ENCODE results near the gene FAM236C. TPM values are rescaled to one million over a fixed set of nuclear protein-coding genes. Genes with fewer than 3 reads are reported as not detected.

FAM236C gene
- total RNA-seq, result not detected in 2 replicates

DNA sequence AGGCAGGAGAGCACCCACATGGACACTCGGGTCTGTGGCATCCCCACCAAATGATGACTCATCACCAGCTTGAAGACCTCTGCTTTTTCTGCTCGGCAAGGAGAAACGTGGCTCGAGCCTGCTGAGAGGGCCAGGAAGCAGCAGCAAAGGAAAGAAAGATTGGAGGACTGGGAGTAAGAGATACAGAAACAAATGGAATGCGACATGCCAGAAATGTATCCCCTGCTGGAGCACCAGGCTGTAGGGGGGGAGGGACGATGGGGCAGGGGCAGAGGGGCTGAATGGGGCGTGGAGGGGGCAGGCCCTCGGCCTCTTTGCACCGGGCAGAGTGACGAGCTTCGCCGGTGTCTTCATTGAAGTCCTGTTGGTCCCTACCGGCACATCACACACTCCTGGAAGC, at the start of gene FAM236C:
TSS of gene FAM236C (plus strand) at position 301 of the 400 bp plus-strand sequence. CDS start 100 bp downstream, outside the sequence.

DNA sequence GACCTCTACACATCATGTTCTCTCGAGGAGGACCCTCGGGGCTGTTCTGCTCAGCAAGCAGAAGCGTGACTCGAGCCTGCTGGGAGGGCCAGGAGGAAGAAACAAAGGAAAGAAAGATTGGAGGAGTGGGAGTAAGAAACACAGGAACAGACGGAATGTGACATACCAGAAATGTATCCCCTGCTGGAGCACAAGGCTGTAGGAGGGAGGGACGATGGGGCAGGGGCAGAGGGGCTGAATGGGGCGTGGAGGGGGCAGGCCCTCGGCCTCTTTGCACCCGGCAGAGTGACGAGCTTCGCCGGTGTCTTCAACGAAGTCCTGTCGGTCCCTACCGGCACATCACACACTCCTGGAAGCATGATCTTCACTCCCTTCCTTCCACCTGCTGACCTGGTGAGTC, 25.5 kb downstream of the FAM236C start, which contains the start of gene FAM236A:
TSS of gene FAM236A (plus strand) at position 301 of the 400 bp plus-strand sequence. CDS start at position 358, 57 bp downstream.

DNA sequence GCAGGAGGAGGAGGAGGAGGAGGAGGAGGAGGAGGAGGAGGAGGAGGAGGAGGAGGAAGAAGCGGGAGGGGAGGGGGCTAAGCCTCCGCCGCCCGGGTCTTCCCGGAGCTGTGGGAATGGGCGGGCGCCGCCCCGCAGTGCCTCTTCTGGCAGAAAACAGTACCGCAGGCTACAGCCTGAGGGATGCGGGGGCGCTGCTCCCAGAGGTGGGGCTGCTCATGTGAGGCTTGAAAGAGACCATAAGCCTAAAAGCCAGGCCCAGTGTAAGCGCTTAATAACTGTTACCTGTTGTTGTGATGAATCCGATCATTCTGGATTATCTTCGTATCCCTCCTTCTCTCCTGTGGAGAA, 31.4 kb downstream of the FAM236C start, which contains the start of gene DMRTC1:
TSS of gene DMRTC1 (minus strand) at position 19 of the 351 bp plus-strand sequence. CDS start 68,143 bp downstream, outside the sequence.

Other genes starting within 250 kb of the FAM236C start
- 5.0 and 6.2 TPM in 2 replicates for gene PHKA1, start 198.3 kb upstream of the FAM236C start, total RNA-seq
- not detected in 2 replicates for gene DMRTC1B, start 135.7 kb upstream of the FAM236C start, total RNA-seq
- not detected in 2 replicates for gene FAM236B, start 130.0 kb upstream of the FAM236C start, total RNA-seq
- not detected in 2 replicates for gene FAM236D, start 104.4 kb upstream of the FAM236C start, total RNA-seq
- not detected in 2 replicates for gene FAM236A, start 25.6 kb downstream of the FAM236C start, total RNA-seq
- not detected in 2 replicates for gene DMRTC1, start 31.2 kb downstream of the FAM236C start, total RNA-seq
- not detected in 2 replicates for gene PABPC1L2B, start 90.3 kb downstream of the FAM236C start, total RNA-seq
- not detected in 2 replicates for gene PABPC1L2A, start 166.9 kb downstream of the FAM236C start, total RNA-seq